DOHH2 (cell line): Measurements from ENCODE around the gene KCNJ6.
A peak's percentile ranks its signal among the peaks of the same experiment; 100 is the strongest.

Source experiments
- H3F3A ChIP-seq: fragments of 200-600 bp; sonication (generic), shearing (Covaris generic); 2 replicates; pipeline ENCODE4 v1.6.0; 2016; ENCODE audit warnings: antibody characterized with exemption, mild to moderate bottlenecking; ENCODE audit not compliant: control insufficient read depth, insufficient read depth
- H3K27ac ChIP-seq: fragments of 200-600 bp; sonication (generic); 2 replicates; pipeline ENCODE4 v1.5.1; 2014; ENCODE audit warnings: low read depth, mild to moderate bottlenecking, low read length, moderate library complexity
- H3K27me3 ChIP-seq: fragments of 200-600 bp; sonication (generic); 2 replicates; pipeline ENCODE4 v1.6.1; 2014; ENCODE audit warnings: mild to moderate bottlenecking, low read length, mixed read lengths; ENCODE audit not compliant: control insufficient read depth
- H3K36me3 ChIP-seq: fragments of 200-600 bp; sonication (generic); 2 replicates; pipeline ENCODE4 v1.6.1; 2014; ENCODE audit warnings: mild to moderate bottlenecking, low read length, moderate library complexity, mixed read lengths; ENCODE audit not compliant: control insufficient read depth
- H3K4me1 ChIP-seq: fragments of 200-600 bp; sonication (generic); 2 replicates; pipeline ENCODE4 v1.6.1; 2014; ENCODE audit warnings: mild to moderate bottlenecking, low read length, mixed read lengths; ENCODE audit not compliant: control insufficient read depth
- H3K4me2 ChIP-seq: fragments of 200-600 bp; sonication (generic); 2 replicates; pipeline ENCODE4 v1.6.0; 2014; ENCODE audit warnings: mild to moderate bottlenecking, low read length, moderate library complexity
- H3K4me3 ChIP-seq: fragments of 200-600 bp; sonication (generic); 2 replicates; pipeline ENCODE4 v1.5.1; 2014; ENCODE audit warnings: mild to moderate bottlenecking, low read length, mixed read lengths
- H3K79me2 ChIP-seq: fragments of 200-600 bp; sonication (generic); 2 replicates; pipeline ENCODE4 v1.6.1; 2014; ENCODE audit warnings: mild to moderate bottlenecking, low read length, mixed read lengths; ENCODE audit not compliant: control insufficient read depth
- H3K9me2 ChIP-seq: fragments of 200-600 bp; sonication (generic); replicated peaks from 2 replicates; pipeline ENCODE4 v1.6.1; 2014; ENCODE audit warnings: mild to moderate bottlenecking, low read length, mixed read lengths; ENCODE audit not compliant: control insufficient read depth
- H3K9me3 ChIP-seq: fragments of 200-600 bp; sonication (generic); 2 replicates; pipeline ENCODE4 v1.6.1; 2014; ENCODE audit warnings: antibody characterized with exemption, low read length, mixed read lengths; ENCODE audit not compliant: control insufficient read depth, insufficient read depth
- H4K20me1 ChIP-seq: fragments of 200-600 bp; sonication (generic); 2 replicates; pipeline ENCODE4 v1.6.0; 2014; ENCODE audit warnings: low read depth, mild to moderate bottlenecking, antibody characterized with exemption, low read length, moderate library complexity; ENCODE audit not compliant: control insufficient read depth, insufficient read depth
- CTCF ChIP-seq: fragments of 200-600 bp; sonication (generic); IDR thresholded peaks from one replicate; pipeline ENCODE4 v1.5.1; 2014; ENCODE audit warnings: antibody characterized with exemption, mild to moderate bottlenecking, low read depth, low read length; ENCODE audit not compliant: poor library complexity, severe bottlenecking
- EZH2phosphoT487 ChIP-seq: fragments of 200-600 bp; sonication (generic); IDR thresholded peaks from 2 replicates; pipeline ENCODE4 v1.6.1; 2017; ENCODE audit warnings: borderline replicate concordance, mild to moderate bottlenecking, antibody characterized with exemption, low read length, moderate library complexity, mixed read lengths

Gene KCNJ6

GRCh38 chr21:37700641-37701202 is 215.5 kb downstream of the KCNJ6 start:
- no peak overlapping the region for H3K27ac ChIP-seq
- H3K4me1 ChIP-seq: peaks cover 7% of the 10 kb centered on the region
- H3K9me3 ChIP-seq: no peaks in the 10 kb centered on the region
- no peaks in the 10 kb centered on the region for H3K36me3 ChIP-seq
- TF ChIP-seq CTCF (peak; percentile 81), EZH2phosphoT487 (no peak)
- H3K4me2 ChIP-seq: peak overlapping the region; percentile 24; the same call in 1 of the 2 replicates
- no peaks in the 10 kb centered on the region for H3K79me2 ChIP-seq
- no peaks in the 10 kb centered on the region for H3F3A ChIP-seq
- no peaks in the 10 kb centered on the region for H3K9me2 ChIP-seq
- H3K27me3 ChIP-seq: no peaks in the 10 kb centered on the region
- H3K4me3 ChIP-seq: no peak overlapping the region
- no peaks in the 10 kb centered on the region for H4K20me1 ChIP-seq

GRCh38 chr21:37699024-37699775 is 217.1 kb downstream of the KCNJ6 start:
- no peaks in the 10 kb centered on the region for H3K9me3 ChIP-seq
- H3K27me3 ChIP-seq: no peaks in the 10 kb centered on the region
- peaks cover 7% of the 10 kb centered on the region for H3K4me1 ChIP-seq
- no peaks in the 10 kb centered on the region for H3K36me3 ChIP-seq
- no peak overlapping the region for H3K4me2 ChIP-seq
- H3F3A ChIP-seq: no peaks in the 10 kb centered on the region
- TF ChIP-seq EZH2phosphoT487: no peak
- TF ChIP-seq CTCF: no peak
- H3K9me2 ChIP-seq: no peaks in the 10 kb centered on the region
- no peak overlapping the region for H3K27ac ChIP-seq
- H3K79me2 ChIP-seq: no peaks in the 10 kb centered on the region
- H4K20me1 ChIP-seq: no peaks in the 10 kb centered on the region
- H3K4me3 ChIP-seq: no peak overlapping the region

- TF ChIP-seq EZH2phosphoT487: no peak
- no peak for TF ChIP-seq CTCF
- Histone ChIP-seq H4K20me1 (no peaks in the 10 kb centered on the region), H3K27me3 (no peaks in the 10 kb centered on the region), H3K9me3 (no peaks in the 10 kb centered on the region), H3K36me3 (no peaks in the 10 kb centered on the region), H3K4me3 (no peak overlapping the region), H3K9me2 (no peaks in the 10 kb centered on the region), H3F3A (no peaks in the 10 kb centered on the region), H3K79me2 (no peaks in the 10 kb centered on the region), H3K4me1 (peaks cover 7% of the 10 kb centered on the region), H3K27ac (no peak overlapping the region), H3K4me2 (no peak overlapping the region)
Measured at GRCh38 chr21:37696936-37697335, 219.3 kb downstream of the KCNJ6 start.
